Activated CD4-positive, alpha-beta T cell treated with anti-CD3 and anti-CD28 coated beads for 48 hours (primary cell): ENCODE data around the gene PRR16.
"Not testable (repeated sequence)": the region's sequence is repeated elsewhere in the genome, so short reads cannot be mapped to it uniquely, and the experiment has no call there.

ENCODE experiments used
- DNase-seq: peaks from one replicate; pipeline ENCODE4 v3.0.0-alpha.2; 2020

PRR16 gene

DNA sequence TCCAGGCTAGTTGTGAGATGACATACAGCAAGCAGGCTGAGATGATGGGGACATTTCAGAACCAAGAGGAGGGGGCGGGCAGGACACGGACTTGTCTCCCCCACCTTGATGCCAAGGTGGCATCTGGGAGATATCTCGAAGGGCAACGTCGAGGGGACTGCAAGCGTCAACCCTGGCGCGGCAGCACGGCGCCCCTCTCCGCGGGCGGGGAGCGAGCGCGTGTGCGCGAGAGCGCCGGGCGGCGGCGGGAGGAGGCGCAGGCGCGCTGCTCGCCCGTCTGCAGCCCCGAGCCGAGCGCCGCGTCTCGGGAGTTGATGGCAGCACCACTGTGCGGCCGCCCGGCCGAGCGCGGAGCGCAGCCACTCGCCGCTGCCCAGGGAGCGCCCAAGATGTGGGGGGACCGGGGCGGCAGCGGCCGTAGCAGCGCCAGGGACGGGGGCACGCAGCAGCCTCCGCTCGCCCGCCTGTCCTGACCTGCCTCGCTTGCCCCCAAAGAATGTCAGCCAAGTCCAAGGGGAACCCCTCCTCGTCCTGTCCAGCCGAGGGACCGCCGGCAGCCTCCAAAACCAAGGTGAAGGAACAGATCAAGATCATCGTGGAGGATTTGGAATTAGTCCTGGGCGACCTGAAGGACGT is at the start of gene PRR16:
Gene PRR16 (plus strand): TSS at position 310 of the 636 bp plus-strand sequence.
- DNase-seq, result peak; percentile 28

DNA sequence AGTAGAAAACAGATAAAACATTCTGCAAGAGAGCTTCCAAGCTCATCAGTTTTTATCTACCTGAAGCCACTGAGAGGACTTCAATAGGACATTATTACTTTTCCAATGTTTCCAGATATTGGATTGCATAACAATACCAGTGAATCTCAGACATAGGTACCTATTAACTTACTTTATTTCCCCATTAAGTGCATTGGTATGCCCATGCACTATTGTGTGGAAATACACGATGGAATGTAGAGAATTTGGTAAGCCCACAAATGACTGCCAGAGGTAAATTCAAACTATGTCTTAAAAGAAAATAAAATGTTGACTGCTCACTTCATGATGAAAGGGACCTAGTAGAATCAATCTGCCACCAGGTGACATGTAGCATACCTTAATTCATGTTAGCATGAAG is 48.1 kb upstream of the PRR16 start:
- no peak for DNase-seq

DNA sequence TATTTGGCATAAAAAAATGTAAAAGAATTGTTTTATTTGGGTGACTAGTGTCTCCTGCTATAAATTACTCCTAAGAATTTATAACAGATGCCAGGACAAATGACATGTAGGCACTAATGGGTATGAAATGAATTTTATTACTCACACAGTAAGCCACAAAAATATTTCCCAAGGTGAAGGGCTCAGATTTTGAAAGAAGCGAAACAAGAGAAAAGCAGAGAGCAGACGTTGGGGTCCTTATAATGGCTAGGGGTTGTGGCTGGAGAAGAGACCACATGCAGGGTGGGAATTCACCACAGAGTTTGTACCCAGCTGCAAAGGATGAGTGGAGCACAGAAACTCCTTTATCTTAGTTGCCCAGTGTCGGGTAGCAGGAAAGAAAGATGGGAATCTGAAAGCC is 45.0 kb upstream of the PRR16 start:
- no peak for DNase-seq

DNA sequence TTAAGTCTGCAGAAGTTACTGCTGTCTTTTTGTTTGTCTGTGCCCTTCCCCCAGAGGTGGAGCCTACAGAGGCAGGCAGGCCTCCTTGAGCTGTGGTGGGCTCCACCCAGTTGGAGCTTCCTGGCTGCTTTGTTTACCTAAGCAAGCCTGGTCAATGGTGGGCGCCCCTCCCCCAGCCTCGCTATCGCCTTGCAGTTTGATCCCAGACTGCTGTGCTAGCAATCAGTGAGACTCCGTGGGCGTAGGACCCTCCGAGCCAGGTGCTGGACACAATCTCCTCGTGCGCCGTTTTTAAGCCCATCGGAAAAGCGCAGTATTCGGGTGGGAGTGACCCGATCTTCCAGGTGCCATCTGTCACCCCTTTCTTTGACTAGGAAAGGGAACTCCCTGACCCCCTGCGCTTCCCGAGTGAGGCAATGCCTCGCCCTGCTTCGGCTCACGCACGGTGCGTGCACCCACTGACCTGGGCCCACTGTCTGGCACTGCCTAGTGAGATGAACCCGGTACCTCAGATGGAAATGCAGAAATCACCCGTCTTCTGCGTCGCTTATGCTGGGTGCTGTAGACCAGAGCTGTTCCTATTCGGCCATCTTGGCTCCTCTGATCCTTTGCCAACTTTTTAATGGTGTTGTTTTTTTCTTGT is 37.3 kb upstream of the PRR16 start:
- DNase-seq, result not testable (repeated sequence)

DNA sequence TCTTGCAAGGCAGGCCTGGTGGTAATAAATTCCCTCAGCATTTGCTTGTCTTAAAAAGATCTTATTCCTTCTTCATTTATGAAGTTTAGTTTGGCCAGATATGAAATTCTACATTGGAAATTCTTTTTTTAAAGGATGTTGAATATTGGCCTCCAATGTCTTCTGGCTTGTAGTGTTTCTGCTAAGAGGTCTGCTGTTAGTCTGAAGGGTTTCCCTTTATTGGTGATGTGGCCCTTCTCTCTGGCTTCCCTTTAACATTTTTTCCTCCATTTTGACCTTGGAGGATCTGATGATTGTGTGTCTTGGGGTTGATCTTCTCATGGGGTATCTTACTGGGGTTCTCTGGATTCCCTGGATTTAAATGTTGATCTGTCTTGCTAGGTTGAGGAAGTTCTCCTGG is 33.5 kb upstream of the PRR16 start:
- no peak for DNase-seq

DNA sequence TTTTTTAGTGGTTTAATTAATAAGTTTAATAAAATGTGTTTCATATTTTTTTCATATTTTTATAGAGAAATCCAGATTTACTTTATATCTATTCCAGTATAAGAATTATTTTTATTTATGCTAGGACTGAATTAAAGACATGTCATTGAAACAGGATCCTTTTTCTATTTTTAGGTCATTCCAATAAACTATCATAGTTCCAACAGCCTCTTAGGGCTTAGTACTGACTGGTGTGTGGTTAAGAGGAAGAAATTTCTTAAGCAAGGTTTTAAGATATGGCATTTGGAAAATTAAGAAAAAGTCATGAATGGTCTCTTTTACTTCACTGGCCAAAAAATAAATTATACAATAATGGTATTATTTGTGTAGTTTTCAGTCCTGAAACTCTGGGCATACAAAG is 31.2 kb upstream of the PRR16 start:
- no peak for DNase-seq

DNA sequence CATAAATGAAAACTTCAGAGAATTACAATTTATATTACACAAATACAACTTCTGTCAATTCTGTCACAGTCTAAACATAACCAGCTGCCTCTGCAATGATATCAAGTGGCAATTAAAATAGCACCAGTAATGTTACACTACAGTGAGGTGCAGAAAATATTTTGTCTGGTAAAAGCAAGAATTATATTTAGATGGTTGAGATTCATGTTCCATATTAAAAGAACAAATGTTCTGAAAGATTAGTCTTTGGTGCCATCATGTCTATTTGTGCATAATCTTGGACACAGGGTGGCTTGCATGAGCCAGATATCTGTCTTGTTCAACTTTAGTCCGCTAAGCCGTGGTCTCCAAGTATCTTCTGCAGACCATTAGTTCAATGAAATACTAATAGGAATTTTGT is 29.0 kb upstream of the PRR16 start:
- DNase-seq, result no peak

DNA sequence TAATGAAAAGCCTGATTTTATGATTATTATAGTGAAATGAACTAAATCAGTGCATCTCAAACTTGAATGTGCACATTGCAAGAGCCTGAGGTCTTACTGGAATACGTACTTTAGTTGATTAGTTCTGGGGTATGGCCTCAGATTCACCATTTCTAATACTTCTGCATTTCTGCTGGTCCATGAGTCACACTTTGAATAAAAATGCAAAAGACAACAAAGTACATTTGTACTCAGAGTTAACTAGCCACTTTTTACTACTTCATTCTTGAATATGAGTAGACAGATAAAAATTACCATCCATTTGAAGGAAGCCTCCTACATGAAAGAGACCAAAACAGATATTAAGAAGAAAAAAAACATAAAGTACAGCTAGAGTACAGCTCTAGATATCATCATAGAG is 27.1 kb upstream of the PRR16 start:
- DNase-seq, result no peak

DNA sequence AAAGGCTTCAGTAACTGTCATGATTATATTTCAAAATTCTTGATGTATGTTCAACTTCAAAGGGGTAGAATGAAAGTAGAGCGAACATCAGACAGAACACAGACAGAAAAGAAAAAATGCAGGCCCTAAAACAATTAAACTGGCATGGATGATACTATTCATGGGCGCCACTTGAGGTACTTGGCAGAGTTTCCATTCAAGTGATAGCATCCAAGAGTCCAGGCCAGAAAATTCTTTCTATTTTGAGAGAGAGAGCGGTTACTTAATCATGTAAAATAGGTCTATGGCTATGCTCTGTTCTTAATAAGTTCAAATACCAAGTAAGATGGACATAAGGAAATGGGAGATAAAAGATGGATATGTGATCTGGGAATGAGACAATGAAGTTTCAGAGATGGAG is 21.4 kb upstream of the PRR16 start:
- no peak for DNase-seq

DNA sequence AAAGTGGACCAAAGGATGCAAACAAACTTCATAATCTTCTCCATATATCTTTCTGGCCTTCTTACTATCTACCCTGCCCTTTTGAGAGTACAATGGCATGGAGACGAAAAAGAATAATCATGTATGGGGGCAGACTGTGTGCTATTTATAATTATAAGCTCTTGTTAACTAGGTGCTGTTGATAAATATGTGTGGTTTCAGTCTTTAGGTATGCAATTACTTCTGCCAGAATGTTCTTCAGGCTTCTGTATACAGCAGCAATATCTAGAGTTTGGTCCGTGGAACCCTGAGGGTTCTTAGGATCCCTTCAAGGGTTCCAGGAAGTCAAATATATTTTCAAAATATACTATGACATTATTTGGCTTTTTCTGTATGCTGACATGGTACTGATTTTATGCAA is 20.5 kb upstream of the PRR16 start:
- DNase-seq, result no peak

DNA sequence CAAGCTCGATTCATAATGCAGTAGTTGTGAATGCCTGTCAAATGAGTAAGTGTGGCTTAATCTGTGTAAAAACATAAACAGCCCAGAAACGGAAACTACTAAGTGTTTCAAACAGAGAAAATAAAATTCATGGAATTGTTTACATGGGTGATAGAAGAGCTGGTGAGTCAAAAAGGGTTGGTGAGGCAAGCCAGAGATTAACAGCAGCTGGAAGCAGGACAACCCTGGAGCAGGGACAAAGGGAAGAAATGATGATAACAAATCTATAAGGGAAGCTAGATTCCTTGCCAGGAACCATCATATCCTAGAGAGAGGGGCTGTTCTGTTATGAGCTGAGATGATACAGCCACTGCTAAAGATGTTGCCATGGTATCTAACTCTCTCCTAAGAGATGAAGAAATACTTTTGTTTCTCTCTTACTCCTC is 18.0 kb upstream of the PRR16 start:
- DNase-seq, result no peak

DNA sequence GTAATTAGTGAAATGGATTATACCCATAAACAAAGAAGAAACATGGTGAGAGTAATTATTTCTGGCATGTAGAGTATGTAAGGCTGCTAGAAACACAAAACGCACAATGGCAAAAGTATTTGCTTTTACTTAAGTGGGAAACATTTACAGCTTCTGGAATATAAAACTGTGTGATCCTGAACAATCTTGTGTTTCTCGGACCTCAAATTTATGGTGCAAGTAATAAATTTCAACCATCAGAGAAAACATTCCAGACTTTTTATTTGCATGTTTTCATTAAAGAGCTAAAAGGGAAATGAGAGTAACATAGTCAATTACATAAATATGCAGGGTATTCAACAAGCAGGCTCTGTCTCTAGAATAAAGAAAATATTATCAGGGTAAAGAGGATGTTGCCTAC is 17.2 kb upstream of the PRR16 start:
- DNase-seq, result no peak

DNA sequence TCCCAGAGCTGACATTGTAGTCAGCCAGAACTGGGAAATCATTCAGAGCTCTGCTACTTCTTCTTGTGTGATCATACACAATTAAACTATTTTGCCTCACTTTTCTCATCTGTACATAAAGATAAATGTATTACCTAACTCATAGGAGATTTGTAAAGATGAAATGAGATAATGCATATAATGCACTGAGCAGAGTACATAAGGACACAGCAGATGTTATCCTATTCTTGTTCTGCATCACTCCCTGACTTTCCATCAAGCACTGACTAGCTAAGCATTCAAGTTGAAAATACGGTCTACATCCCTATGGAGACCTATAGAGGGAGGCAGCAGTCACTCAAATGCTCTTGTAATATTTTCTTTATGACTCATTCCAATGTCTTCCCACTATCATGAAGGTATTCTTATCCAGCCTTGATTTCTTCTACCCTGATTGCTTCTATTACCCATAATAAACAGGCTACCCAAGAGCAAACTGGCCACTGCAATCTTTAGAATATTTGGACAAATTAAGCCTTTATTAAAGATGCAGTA is 16.3 kb upstream of the PRR16 start:
- no peak for DNase-seq

DNA sequence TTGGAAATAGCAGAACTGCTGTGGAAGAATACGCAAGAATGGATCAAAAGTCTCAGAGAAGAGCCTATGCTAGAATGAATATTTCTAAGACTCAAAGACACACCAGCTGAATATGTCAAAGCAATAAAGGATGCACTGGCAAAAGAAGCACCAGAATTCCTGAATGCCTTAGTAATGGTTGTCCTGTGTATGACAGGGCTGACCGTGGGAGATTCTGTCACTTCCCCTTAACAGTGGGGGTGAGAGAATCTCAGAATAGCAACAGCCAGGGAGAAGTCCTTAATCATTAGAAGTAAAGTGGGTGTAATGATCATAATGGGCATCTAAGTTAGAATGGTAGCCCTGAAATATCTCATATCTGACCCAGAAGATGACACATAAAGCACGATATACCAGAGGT is 14.6 kb upstream of the PRR16 start:
- no peak for DNase-seq

DNA sequence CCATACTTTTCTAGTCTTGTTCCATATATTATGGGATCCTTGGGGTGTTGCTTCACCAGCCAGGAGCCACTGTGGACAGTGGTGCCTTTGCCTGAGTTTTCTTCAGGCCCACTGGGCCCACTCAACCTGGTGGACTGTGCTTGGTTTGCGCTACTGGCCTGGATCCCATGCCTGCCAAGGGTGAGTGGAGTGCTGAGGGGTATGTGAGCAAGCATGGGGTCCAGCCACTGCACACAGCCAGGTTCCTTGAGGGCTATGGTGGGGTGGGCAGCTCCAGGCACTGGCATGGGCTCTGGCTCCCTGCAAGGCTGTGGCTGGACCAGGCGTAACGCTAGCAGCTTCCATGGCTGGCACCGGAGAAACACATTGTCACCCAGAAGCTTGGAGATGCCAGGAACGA is 13.2 kb upstream of the PRR16 start:
- DNase-seq, result no peak

DNA sequence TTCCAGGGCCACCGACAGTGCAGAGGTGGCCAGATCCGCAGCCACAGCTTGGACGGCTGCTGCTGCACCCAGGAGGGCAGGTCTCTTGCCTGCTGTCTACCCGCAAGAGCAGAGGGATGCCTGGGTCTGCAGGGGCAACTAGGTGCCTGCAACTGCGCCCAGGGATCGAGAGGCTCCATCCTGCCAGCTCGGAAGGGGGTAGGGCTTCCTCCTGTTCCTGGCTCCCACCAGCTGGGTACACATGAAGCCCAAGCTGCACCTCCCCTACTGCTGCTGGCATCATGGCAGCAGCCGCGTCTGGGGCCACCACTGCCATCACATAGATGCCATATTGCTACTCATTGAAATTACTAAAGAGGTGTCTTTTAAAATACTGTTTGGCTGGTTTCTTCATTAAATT is 12.7 kb upstream of the PRR16 start:
- no peak for DNase-seq

DNA sequence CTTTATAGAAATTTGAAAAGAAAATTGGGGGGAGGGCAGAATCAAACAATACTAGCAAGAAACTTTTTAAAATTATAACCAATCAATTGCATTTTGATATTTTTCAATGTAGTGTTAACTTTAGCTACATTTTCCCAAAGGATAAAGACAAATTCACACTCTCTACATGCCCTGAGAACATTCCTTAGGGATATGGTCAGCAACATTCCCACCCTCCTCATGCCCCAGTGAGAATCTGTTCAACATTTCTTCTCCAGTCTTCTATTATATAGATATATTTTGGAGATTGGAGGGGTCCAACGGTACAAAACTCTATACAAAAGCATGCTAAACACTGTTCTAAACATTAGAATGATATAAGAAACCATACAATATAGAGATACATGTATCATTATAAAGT is 11.6 kb upstream of the PRR16 start:
- DNase-seq, result no peak

DNA sequence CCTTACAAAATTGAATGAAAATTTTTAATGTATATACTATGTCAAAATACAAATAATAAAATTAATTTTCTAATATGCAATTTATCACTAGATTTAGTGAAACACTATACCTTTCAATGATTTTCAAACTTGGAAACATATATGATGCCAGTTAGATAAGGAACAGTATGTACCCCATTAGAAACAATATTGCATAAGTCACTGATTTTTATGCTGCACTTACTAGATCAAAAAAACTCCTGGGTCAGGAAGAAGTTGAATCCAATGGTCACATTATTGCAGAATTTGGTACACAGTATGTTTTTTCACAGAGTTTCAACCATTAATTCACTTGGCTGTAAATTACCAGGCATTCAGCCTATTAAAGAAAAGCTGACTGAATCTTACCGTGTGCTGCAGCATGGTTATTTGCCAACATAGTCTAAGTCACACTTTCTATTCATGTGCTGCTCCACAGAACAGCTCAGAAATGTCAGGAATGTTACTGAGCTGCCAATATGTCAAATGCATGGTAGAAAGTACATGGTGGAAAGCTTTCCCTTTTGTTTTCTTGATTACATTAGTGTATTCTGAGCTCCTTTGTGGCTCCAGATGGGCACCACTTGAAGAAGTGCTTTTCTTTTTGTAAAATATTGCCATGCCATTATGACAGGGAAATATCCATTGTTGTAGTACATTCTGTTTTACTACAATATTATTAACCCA is 9.9 kb upstream of the PRR16 start:
- DNase-seq, result no peak

DNA sequence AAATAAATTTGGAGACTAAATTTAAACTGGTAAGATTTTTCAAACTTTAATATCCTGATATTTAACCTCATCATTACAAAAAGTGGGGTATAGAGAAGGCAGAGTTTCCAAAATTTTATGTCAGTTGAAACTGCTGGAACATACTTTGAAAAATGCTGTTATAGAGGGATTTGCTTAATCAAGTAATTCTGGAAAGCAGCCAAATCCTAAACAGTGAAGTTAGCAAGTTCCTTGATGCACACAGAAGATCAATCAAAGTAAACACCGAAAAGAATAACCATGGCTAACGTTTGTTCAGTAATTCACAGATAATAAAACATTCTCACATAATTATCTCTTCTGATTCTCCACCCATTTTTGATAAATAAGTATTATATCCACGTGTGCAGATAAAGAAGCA is 8.1 kb upstream of the PRR16 start:
- no peak for DNase-seq

DNA sequence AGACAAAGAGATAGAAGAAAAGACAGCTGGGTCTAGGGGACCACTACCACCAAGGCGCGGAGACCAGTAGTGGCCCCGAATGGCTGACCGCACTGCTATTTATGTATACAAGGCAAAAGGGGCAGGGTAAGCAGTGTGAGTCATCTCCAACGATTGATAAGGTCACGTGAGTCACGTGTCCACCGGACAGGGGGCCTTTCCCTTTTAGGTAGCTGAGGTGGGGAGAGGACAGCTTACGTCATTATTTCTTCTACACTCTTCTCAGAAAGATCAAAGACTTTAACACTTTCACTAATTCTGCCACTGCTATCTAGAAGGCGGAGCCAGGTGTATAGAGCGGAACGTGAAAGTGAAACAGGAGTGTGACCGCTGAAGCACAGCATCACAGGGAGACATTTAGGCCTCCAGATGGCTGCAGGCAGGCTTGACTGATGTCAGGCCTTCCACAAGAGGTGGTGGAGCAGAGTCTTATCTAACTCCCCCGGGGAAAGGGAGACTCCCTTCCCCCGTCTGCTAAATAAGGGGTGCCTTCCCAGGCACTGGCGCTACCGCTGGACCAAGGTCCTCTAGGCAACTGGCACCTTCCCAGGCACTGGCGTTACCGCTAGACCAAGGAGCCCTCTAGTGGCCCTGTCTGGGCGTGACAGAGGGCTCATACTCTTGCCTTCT is 6.1 kb upstream of the PRR16 start:
- DNase-seq, result peak; percentile 56

DNA sequence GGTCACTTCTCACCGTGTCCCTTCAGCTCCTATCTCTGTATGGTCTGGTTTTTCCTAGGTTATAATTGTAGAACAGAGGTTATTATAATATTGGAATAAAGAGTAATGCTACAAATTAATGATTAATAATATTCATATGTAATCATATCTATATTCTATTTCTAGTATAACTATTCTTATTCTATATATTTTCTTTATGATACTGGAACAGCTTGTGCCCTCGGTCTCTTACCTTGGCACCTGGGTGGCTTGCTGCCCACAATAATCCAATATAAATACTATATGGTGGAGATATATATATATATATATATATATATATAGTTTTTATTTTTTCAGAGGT is 5.6 kb upstream of the PRR16 start:
- not testable (repeated sequence) for DNase-seq

DNA sequence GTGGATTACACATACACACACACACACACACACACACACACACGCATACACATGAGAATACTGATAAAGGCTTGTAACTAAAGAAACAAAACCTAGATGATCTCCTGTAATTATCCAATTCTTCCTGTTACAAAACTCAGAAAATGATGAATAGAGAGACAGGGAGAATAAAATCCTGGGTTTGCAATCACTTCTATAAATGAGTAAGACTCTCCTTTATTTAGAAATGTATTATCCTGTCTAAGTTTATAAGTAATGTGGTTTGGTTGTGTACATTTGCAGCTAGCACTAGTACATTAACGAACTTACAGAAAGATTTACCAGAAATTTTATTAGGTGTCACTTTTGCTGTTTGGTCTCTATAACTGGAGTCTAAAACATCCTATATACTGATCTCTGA is 2.8 kb upstream of the PRR16 start:
- DNase-seq, result no peak

DNA sequence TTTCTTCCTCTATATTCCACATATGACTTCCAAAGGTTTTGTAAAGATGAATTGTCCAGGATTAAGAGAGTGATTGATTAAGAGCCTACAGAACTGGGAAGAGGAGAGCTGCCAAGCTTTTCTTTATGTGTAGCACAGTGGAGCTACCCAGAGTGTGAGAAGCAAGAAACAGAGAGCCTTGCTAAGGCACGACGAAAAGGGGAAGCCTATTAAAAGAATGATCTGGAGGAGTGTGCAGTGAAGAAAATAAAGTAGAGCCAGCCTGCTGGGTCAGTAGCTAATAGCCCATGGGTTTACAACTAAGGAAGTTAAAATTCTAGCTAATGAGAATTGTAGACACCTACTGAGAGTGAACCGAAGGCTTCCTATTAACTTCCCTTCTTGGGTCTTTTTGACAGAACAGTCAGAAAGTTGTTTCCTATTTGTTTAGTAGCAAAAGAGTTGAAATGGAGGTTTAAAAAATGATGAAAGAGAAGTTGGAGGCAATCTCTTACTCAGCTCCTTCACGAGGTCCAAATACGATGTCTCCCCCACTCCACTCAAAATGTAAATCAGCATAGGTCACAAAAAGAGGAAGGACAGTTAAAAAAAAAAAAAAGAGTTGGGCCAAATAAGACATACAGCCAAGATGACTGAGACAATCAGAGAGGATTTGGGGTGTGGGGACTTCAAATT is 957 bp upstream of the PRR16 start:
- DNase-seq, result no peak
